ENCODE measurements around the gene HBP1. TPM values are rescaled to one million over a fixed set of nuclear protein-coding genes. Genes with fewer than 3 reads are reported as not detected.
"Not testable (repeated sequence)": the region's sequence is repeated elsewhere in the genome, so short reads cannot be mapped to it uniquely, and the experiment has no call there.

The HBP1 gene
- total RNA-seq, result 11.0 and 15.1 TPM in 2 replicates

DNA sequence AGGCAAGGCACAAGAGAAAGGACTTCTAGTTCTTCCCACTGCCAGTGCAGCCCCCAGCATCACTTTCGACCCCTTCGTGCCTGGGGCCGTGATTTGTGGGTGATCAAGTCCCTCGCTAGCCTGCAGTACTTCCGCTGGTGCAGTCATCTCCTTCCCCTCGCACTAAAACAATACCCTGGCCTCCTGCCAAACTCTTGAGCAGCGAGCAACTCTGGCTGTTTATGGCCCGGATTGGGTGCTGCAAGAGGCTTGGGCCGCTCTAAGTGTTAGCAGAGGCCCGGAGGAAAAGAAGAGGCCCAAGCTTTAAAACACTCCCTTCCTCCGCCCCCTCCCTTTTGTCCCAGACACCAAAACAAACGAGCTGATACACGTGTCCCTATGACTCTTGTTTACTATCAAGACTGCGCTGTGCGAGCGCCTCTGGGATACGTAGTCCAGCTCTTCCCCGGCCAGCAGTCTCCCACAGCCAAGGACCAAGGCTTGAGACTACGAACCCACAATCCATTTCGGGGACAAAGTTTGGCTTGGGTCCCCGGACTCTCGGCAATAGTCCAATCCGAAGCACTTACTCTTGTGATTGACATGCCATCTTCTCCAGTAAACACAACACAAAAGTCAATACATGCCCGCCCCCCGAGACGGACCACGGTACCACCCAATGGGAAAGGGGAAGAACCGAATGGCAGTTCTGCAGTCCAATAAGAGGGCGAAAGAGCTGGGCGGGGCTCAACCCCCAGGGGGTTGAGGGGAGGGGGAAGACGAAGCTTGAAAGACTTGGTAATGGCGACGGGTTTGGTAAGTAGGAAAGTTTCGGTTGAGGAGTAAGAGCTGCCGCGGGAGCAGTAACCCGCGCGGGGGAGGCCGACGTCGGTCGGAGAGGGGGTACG is at the start of gene HBP1:
HBP1 (plus strand) TSS at position 771 of the 887 bp plus-strand sequence. CDS start 10,891 bp downstream, outside the sequence.
- peak; percentile 99 for DNase-seq
- peaks cover 12% of the 10 kb centered on the region for H3K27me3 Mint-ChIP-seq
- H3K27ac Mint-ChIP-seq, result peak within 1 kb of the TSS; percentile 98
- H3K36me3 Mint-ChIP-seq (ENCODE audit: low read depth), result peaks cover 7% of the 10 kb centered on the region
- intact Hi-C loops (cut with micrococcal nuclease), result loop anchor here (1.0 to 5.0 kb wide), 15 partner anchors 12 to 1146 kb away; partner anchors contain the start of genes CBLL1, CCDC71L, COG5 and DLD
- peak within 1 kb of the TSS; percentile 92 for H3K4me3 Mint-ChIP-seq
- no peaks in the 10 kb centered on the region for H3K9me3 Mint-ChIP-seq
- peaks cover 26% of the 10 kb centered on the region for H3K4me1 Mint-ChIP-seq

- Mint-ChIP-seq H3K4me3 (no peak overlapping the region), H3K4me1 (peaks cover 2% of the 10 kb centered on the region), H3K27ac (no peak overlapping the region), H3K36me3 (ENCODE audit: low read depth) (no peaks in the 10 kb centered on the region), H3K27me3 (peaks cover 10% of the 10 kb centered on the region), H3K9me3 (no peaks in the 10 kb centered on the region)
- DNase-seq, result no peak
- intact Hi-C loops (cut with micrococcal nuclease), result no loop called here
These were observed 49.3 kb upstream of the HBP1 start for GRCh38 chr7:107119376-107120105.

- Mint-ChIP-seq H3K27ac (no peak overlapping the region), H3K9me3 (no peaks in the 10 kb centered on the region), H3K36me3 (ENCODE audit: low read depth) (no peaks in the 10 kb centered on the region), H3K27me3 (peaks cover 5% of the 10 kb centered on the region), H3K4me3 (no peak overlapping the region), H3K4me1 (peaks cover 19% of the 10 kb centered on the region)
- intact Hi-C loops (cut with micrococcal nuclease), result no loop called here
- no peak for DNase-seq
These were observed 46.3 kb upstream of the HBP1 start for GRCh38 chr7:107122486-107122911.

DNA sequence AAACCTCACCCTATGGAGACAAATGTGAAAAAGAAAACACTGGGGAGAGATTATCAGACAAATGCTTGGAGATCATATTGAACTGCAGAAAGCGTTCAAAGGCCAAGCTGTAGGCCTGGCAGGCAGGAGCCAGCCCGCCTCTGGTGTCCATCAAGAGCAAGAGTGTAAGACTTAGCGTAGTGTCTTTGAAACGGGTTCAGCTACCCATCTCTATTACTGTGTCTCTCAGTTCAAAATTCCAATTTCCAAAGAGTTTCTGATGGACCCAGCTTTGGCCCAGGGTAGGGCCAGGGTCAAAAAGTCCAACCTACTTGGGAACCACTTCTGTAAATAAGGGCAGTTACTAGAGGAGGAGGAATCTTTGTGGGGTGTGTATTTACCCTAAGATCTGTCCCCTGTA is 45.4 kb upstream of the HBP1 start:
- H3K27me3 Mint-ChIP-seq, result peaks cover 4% of the 10 kb centered on the region
- no peak overlapping the region for H3K4me3 Mint-ChIP-seq
- DNase-seq, result no peak
- no peaks in the 10 kb centered on the region for H3K36me3 Mint-ChIP-seq (ENCODE audit: low read depth)
- intact Hi-C loops (cut with micrococcal nuclease), result no loop called here
- H3K27ac Mint-ChIP-seq, result no peak overlapping the region
- H3K9me3 Mint-ChIP-seq, result no peaks in the 10 kb centered on the region
- H3K4me1 Mint-ChIP-seq, result peaks cover 19% of the 10 kb centered on the region

DNA sequence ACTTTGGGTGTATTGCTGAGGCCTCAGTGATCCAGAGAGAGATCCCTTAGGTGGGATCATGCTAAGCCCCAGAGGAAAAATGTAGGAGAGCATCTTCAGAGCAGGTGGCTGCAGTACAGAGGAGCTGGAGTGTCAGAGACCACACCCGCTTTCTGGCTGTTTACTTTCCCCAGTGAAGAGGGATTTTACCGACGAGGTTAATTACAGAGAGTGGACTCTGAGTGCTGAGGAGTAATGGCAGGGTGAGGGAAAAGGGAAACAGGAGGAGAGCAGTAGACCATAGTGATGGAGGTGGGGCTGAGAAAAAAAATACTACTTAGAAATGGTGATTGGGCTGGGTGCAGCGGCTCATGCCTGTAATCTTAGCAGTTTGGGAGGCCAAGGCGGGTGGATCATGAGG is 43.3 kb upstream of the HBP1 start:
- peaks cover 17% of the 10 kb centered on the region for H3K4me1 Mint-ChIP-seq
- DNase-seq, result no peak
- H3K27me3 Mint-ChIP-seq, result no peaks in the 10 kb centered on the region
- peak overlapping the region; percentile 84 for H3K4me3 Mint-ChIP-seq
- peak overlapping the region; percentile 87 for H3K27ac Mint-ChIP-seq
- no peaks in the 10 kb centered on the region for H3K36me3 Mint-ChIP-seq (ENCODE audit: low read depth)
- intact Hi-C loops (cut with micrococcal nuclease), result loop anchor here (5.0 kb wide), 1 partner anchor 258 kb away; the partner anchor contains the start of gene PIK3CG
- no peaks in the 10 kb centered on the region for H3K9me3 Mint-ChIP-seq

GRCh38 chr7:107128217-107128616 is 40.6 kb upstream of the HBP1 start:
- H3K36me3 Mint-ChIP-seq (ENCODE audit: low read depth), result no peaks in the 10 kb centered on the region
- intact Hi-C loops (cut with micrococcal nuclease), result loop anchor here (5.0 kb wide), 1 partner anchor 261 kb away; the partner anchor contains the start of gene PIK3CG
- H3K27ac Mint-ChIP-seq, result no peak overlapping the region
- H3K4me3 Mint-ChIP-seq, result no peak overlapping the region
- no peak for DNase-seq
- H3K9me3 Mint-ChIP-seq, result no peaks in the 10 kb centered on the region
- H3K4me1 Mint-ChIP-seq, result peaks cover 17% of the 10 kb centered on the region
- H3K27me3 Mint-ChIP-seq, result no peaks in the 10 kb centered on the region

DNA sequence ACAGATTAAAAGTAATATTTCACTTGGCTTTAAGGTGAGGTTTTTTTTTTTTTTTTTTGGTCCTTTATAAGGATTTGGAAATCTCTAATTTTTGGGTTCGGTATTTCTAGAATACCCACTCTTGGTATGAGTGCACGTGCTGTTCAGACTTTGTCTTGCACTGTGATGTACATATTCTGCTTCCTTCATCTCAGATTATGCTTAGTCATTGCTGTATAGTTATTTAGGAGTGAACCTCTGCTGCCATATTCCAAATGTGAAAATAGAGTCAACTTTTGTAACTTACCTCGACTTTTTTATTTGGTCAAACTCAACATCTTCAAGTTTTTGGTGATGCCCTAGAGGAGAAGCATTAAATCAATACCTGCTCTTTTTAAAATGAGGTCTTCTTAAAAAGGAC is 40.1 kb upstream of the HBP1 start:
- no peak for DNase-seq
- no peaks in the 10 kb centered on the region for H3K36me3 Mint-ChIP-seq (ENCODE audit: low read depth)
- H3K27me3 Mint-ChIP-seq, result no peaks in the 10 kb centered on the region
- H3K4me1 Mint-ChIP-seq, result peaks cover 17% of the 10 kb centered on the region
- no peak overlapping the region for H3K27ac Mint-ChIP-seq
- H3K4me3 Mint-ChIP-seq, result no peak overlapping the region
- no peaks in the 10 kb centered on the region for H3K9me3 Mint-ChIP-seq
- intact Hi-C loops (cut with micrococcal nuclease), result loop anchor here (5.0 kb wide), 1 partner anchor 261 kb away; the partner anchor contains the start of gene PIK3CG

- DNase-seq, result no peak
- intact Hi-C loops (cut with micrococcal nuclease), result no loop called here
- Mint-ChIP-seq H3K9me3 (no peaks in the 10 kb centered on the region), H3K4me1 (peaks cover 13% of the 10 kb centered on the region), H3K36me3 (ENCODE audit: low read depth) (no peaks in the 10 kb centered on the region), H3K27ac (no peak overlapping the region), H3K4me3 (no peak overlapping the region), H3K27me3 (peaks cover 8% of the 10 kb centered on the region)
These were observed 38.1 kb upstream of the HBP1 start for GRCh38 chr7:107130487-107131220.

GRCh38 chr7:107133396-107133795 is 35.4 kb upstream of the HBP1 start:
- H3K9me3 Mint-ChIP-seq, result no peaks in the 10 kb centered on the region
- H3K27me3 Mint-ChIP-seq, result peaks cover 31% of the 10 kb centered on the region
- DNase-seq, result no peak
- intact Hi-C loops (cut with micrococcal nuclease), result no loop called here
- H3K4me3 Mint-ChIP-seq, result no peak overlapping the region
- H3K36me3 Mint-ChIP-seq (ENCODE audit: low read depth), result no peaks in the 10 kb centered on the region
- no peaks in the 10 kb centered on the region for H3K4me1 Mint-ChIP-seq
- no peak overlapping the region for H3K27ac Mint-ChIP-seq

GRCh38 chr7:107138696-107139420 is 29.9 kb upstream of the HBP1 start:
- Mint-ChIP-seq H3K36me3 (ENCODE audit: low read depth) (no peaks in the 10 kb centered on the region), H3K4me1 (no peaks in the 10 kb centered on the region), H3K27me3 (peaks cover 42% of the 10 kb centered on the region), H3K4me3 (no peak overlapping the region), H3K27ac (no peak overlapping the region), H3K9me3 (no peaks in the 10 kb centered on the region)
- intact Hi-C loops (cut with micrococcal nuclease), result no loop called here
- no peak for DNase-seq

- H3K4me1 Mint-ChIP-seq; intact Hi-C loops (cut with micrococcal nuclease); H3K36me3 Mint-ChIP-seq (ENCODE audit: low read depth); H3K27ac Mint-ChIP-seq; H3K4me3 Mint-ChIP-seq; H3K9me3 Mint-ChIP-seq; DNase-seq: not testable (repeated sequence)
- peaks cover 12% of the 10 kb centered on the region for H3K27me3 Mint-ChIP-seq
These were observed 24.9 kb upstream of the HBP1 start for GRCh38 chr7:107143875-107144274.

GRCh38 chr7:107145067-107145838 is 23.6 kb upstream of the HBP1 start:
- DNase-seq, result no peak
- peaks cover 2% of the 10 kb centered on the region for H3K4me1 Mint-ChIP-seq
- H3K9me3 Mint-ChIP-seq, result no peaks in the 10 kb centered on the region
- H3K27me3 Mint-ChIP-seq, result peaks cover 4% of the 10 kb centered on the region
- no peak overlapping the region for H3K27ac Mint-ChIP-seq
- H3K4me3 Mint-ChIP-seq, result no peak overlapping the region
- intact Hi-C loops (cut with micrococcal nuclease), result no loop called here
- no peaks in the 10 kb centered on the region for H3K36me3 Mint-ChIP-seq (ENCODE audit: low read depth)
